HG02938 (cell line): ENCODE data around the gene PIK3CB.
A peak's percentile ranks its signal among the peaks of the same experiment; 100 is the strongest.
"Not testable (repeated sequence)": the region's sequence is repeated elsewhere in the genome, so short reads cannot be mapped to it uniquely, and the experiment has no call there.

ENCODE experiments used
- ATAC-seq: cut with Tn5 transposase; IDR thresholded peaks from one replicate; pipeline ENCODE4 v1.9.1; 2021; ENCODE audit warnings: mild to moderate bottlenecking, moderate library complexity; ENCODE audit not compliant: unreplicated experiment

PIK3CB gene

DNA sequence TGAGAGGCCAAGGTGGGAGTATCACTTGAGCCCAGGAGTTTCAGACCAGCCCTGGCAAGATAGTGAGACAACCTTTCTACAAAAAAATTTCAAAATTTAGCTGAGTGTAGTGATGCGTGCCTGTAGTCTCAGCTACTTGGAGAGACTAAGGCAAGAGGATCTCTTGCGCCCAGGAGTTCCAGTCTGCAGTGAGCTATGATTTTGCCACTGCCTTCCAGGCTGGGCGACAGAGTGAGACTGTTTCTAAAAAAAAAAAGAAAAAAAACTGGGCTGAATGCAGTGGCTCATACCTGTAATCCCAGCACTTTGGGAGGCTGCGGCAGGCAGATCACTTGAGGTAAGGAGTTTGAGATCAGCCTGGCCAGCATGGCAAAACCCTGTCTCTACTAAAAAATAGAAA lies 14.0 kb upstream of the PIK3CB start:
- ATAC-seq, result no peak

DNA sequence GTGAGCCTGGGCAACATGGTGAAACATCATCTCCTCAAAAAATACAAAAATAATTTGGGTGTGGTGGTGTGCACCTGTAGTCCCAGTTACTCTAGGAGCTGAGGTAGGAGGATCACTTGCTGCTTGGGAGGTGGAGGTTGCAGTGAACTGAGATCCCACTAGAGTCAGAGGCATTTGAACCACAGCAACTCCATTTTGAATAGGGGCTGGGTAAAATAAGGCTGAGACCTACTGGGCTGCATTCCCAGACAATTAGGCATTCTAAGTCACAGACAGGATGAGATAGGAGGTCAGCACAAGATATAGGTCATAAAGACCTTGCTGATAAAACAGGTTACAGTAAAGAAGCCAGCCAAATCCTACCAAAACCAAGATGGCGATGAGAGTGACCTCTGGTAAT lies 12.1 kb upstream of the PIK3CB start:
- ATAC-seq, result not testable (repeated sequence)

DNA sequence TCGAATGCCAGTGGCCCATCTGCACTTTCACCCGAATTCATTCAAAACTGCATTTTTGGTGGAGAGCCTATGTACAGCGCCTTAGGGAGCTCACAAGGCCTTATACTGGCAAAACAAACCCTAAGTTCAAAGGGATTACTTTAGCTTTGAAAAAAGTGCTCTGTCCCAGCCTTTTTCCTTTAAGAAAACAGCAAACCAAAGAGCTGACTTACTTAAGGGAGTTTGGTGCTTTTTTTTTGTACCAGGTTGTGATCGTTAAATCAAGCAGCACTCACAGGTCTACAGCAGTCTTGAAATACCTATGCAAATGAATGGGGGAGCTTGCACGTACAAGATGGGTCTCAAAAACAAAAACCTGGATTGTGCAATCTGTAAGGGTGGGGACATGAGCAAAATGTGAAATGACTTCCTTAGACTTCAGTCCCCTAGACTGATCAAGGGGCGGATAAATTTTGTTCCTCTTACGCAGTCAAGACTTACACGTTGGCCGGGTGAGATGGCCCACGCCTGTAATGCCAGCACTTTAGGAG lies 11.6 kb upstream of the PIK3CB start:
- ATAC-seq, result no peak

DNA sequence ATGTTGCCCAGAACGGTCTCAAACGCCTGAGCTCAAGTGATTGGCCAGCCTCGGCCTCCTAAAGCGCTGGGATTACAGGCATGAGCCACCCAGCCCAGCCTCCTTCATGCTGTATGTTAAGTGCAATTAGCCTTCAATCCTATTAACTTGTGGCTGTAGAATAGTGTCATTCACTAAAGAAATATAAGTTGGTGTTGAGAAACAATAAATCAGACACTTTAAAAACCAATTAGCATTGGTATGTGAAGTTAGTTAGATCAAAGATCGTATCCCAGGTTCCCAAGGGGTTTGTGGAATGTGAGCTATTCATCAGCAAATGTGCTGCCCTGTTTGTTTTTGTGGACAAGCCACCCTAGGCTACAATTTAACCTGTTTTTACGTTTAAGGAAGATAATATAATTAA lies 11.0 kb upstream of the PIK3CB start:
- no peak for ATAC-seq

DNA sequence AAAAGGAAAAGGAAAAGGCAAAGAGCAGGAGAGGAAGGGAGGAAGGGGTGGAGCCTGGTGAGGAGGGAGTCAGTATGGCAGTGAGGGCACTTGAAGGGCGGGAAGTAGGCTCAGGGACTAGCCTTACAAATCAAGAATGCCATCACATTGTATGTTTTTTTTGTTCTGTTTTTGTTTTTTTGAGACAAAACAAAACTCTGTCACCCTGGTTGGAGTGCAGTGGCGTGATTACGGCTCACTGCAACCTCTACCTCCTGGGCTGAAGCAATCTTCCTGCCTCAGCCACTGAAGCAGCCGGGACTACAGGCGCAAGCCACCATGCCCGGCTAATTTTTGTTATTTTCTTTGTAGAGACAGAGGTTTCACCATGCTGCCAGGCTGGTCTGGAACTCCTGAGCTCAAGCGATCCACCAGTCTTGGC lies 10.5 kb upstream of the PIK3CB start:
- ATAC-seq, result no peak

DNA sequence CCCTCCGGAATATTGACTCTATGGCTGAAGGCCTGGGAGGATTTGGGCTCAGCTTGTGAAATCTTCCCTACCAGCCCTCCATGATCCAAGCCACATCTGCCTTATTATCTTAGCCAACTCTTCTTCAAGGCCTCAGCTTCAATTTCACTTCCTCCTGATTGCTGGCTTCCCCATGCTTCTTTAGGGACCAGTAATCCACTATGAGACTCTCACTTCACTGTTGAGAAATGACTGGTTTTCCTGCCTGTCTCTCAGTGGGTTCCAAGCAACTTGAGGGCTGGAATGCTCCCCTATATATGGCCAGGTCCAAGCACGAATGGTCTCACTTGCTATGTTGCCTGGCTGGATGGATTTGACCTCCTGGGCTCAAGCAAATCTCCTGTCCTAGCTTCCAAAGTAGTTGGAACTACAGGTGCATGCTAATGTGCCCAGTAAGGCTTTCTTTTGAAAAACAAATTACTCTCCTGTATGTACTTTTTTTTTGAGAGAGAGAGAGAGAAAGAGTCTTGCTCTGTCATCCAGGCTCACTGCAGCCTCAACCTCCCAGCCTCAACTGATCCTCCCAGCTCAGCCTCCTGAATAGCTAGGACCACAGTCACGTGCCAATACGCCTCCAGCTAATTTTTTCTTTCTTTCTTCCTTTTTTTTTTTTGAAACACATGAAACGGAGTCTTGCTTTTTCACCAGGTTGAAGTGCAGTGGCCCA lies 7.9 kb upstream of the PIK3CB start:
- ATAC-seq, result no peak

DNA sequence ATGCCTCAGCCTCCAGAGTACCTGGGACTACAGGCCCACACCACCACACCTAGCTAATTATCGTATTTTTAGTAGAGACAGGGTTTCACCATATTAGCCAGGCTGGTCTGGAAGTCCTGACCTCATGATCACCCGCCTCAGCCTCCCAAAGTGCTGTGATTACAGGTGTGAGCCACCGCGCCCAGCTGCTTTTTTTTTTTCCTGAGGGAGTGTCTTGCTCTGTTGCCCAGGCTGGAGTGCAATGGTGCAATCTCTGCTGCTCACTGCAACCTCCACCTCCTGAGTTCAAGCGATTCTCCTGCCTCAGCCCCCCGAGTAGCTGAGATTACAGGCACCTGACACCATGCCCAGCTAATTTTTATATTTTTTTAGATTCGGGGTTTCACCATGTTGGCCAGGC lies 3.7 kb upstream of the PIK3CB start:
- not testable (repeated sequence) for ATAC-seq

DNA sequence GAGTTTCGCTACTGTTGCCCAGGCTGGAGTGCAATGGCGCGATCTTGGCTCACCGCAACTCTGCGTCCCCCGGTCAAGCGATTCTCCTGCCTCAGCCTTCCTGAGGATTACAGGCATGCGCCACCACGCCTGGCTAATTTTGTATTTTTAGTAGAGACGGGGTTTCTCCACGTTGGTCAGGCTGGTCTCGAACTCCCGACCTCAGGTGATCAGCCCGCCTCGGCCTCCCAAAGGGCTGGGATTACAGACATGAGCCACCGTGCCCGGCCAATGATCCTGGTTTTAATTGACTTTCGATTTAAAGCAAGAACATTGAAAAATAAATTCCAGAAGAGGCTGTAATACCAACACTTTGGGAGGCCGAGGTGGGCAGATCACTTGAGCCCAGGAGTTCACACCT lies 1.1 kb upstream of the PIK3CB start:
- not testable (repeated sequence) for ATAC-seq

DNA sequence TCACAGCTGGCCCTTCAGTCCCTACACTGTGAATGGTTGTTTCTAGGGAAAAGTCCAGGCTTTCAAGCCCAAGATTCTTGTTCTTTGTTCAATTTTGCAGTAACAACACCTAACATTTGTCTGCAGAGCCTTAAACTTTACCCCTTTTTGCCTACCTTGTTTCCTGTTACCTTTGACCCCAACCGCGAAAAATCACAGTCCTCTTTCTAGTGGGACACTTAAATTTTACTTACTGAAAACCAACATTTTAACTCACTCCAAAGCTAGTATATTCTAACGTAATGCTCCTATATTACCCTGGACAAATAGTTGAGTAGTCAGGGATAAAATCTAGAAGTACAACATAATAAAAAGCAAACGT lies 649 bp upstream of the PIK3CB start:
- peak; percentile 13 for ATAC-seq

DNA sequence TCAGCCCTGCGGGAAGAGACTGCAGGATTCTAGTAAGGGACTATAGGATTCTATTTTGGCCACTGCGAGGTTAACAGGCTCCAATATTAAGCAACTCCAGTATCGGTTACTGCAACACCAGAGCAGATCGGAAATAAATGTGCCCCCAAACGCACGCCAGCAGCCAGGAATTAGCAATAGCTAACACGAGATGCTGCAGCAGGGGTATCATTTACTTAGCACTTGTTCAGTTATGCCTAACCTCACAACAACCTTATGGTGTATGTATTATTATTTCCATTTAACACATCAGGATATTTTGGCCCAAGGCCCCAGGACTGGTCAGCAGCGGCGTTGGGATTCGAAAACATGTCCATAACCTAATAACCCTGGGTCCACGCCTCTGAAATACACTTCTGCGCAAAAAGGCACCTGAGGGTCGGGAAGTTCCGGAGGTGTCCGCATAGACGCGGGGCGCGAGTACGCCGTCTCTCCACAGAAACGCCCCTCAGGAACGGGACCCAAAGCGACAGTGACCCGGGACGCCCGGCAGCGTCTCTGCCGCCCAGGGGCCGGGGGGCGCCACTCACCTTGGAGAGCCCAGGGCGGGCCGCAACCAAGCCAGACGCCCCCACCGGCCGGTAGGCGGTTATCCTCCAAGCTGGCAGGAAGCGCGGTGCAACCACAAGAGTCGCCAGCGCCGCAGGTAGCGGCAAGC lies 681 bp downstream of the PIK3CB start:
- ATAC-seq, result peak; percentile 39

DNA sequence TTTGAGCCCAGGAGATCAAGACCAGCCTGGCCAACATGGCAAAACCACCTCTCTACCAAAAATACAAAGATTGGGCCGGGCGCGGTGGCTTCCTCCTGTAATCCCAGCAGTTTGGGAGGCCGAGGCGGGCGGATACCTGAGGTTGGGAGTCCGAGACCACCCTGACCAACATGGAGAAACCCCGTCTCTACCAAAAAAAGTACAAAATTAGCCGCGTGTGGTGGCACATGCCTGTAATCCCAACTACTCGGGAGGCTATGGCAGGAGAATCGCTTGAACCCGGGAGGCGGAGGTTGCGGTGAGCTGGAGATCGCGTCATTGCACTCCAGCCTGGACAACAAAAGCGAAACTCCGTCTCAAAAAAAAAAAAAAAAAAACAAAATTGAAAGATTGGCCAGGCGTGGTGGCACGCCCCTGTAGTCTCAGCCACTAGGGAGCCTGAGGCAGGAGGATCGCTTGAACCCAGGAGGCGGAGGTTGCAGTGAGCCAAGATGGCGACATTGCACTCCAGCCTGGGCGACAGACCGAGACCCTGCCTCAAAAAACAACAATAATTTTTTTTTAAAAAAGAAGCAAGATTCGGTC lies 2.2 kb downstream of the PIK3CB start:
- ATAC-seq, result not testable (repeated sequence)

DNA sequence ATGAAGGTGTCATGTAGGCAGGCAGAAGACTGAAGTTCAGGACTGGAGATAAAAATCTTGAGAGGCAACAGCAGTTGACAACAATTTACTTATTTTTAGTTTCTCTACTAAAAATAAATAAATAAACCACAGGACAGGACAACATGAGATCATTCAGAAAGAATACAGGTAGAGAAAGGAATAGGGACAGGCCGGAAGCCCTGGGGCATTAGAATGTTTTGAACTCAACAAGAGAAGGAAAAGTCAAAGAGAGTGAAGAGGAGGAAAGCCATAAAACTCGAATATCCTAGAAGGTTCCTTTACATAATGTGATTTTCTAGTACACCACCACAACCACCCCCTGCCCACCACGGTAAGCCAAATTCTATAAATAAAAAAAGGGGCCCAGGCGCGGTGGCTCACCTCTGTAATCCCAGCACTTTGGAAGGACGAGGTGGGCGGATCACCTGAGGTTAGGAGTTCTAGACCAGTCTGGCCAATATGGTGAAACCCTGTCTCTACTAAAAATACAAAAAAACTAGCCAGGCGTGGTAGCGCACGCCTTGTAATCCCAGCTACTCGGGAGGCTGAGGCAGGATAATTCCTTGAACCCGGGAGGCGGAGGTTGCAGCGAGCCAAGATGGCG lies 4.7 kb downstream of the PIK3CB start:
- ATAC-seq, result no peak

DNA sequence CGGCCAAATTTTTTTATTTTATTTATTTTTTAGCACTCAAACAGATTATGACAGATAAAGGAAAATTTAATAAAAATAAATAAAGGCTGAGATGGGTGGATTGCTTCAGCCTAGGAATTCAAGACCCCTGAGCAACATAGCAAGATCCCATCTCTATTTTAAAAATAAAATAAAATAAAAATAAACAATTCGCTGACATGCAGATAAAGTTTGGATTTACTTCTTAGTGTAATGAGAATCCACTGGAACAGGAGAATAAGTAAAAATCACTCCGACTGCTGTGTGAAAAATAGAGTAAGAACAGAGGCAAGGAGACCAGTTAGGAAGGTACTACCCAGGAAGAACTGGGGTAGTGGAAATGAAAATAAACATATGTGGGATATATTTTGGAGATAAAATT lies 5.6 kb downstream of the PIK3CB start:
- no peak for ATAC-seq

DNA sequence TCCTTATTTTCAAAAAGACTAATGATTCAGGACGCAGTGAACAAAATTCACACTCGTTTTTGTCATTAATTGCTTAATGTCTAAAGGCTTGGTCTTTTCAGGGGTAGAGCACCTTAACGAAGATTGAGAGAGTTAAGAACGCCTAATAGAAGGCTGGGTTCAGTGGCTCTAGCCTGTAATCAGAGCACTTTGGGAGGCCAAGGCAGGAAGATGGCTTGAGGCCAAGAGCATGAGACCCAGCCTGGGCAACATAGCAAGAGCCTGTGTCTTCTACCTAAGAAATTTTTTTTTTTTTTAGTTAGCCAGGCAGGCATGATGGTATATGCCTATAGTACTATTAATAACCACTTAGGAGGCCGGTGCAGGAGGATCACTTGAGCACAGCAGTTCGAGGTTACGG lies 7.5 kb downstream of the PIK3CB start:
- no peak for ATAC-seq

DNA sequence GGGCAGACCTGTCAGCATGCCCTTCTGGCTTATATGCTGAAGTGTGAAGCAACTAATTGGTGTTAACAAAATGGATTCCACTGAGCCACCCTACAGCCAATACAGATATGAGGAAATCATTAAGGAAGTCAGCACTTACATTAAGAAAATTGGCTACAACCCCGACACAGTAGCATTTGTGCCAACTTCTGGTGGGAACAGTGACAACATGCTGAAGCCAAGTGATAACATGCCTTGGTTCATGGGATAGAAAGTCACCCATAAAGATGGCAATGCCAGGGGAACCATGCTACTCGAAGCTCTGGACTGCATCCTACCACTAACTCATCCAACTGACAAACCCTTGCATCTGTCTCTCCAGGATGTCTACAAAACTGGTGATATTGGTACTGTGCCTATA lies 9.4 kb downstream of the PIK3CB start:
- ATAC-seq, result no peak

DNA sequence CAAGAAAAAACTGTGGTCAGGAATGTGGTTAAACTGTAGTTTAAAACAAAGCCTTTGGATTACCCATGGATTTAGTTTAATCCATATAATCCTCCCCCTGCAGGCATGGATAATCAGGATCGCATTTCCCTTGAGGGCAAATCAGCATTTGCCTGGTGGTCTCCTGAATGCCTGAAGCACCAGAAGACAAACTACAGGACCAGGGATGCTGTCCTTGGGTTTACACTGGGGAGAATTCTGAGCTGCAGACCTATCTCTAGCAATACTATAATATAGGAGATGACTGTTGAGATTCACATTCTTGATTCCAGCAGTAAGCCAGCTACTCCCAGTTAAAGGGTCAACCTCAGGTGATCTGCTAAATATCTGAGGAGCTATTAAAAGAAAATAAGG lies 10.6 kb downstream of the PIK3CB start:
- ATAC-seq, result no peak

DNA sequence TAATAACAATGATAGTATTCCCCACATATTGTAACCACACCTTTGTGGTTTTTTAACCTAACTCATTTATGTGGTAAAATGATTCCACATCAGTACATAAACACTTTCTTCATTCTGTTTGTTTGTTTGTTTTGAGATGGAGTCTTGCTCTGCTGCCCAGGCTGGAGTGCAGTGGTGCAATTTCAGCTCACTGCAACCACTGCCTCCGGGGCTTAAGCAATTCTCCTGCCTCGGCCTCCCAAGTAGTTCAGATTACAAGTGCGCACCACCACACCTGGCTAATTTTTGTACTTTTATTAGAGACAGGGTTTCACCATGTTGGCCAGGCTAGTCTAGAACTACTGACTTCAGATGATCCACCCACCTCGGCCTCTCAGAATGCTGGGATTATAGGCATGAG lies 14.3 kb downstream of the PIK3CB start:
- ATAC-seq, result not testable (repeated sequence)

DNA sequence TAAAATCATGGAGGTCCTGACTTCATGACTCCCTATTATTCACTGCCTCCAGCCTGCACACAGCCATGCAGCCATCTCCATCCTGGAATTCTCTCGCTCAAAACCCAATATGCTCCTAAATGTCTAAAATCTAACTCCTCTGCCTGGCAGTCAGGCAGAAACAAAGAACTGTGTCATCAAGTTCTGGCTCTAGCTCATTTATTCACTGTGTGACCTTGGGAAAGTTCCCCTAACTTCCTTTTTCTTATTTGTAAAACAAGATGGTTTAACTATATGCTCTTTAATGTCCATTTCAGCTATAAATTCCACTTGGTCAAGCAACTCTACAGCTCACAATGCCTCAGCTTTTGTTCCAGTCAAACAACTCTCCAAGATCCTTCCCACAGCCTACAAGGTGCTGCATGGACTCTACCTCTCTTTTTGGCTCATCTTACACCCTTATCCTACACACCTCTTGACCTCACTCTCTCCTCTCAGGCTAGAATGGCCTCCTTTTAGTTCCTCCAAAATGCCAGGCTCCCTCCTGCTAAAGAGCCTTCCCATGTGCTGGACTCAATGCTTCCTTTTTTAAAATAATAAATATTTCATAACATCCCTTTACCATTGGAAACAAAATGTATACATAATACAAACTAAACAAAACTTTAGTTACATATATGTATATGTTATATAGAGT lies 16.4 kb downstream of the PIK3CB start:
- ATAC-seq, result no peak

DNA sequence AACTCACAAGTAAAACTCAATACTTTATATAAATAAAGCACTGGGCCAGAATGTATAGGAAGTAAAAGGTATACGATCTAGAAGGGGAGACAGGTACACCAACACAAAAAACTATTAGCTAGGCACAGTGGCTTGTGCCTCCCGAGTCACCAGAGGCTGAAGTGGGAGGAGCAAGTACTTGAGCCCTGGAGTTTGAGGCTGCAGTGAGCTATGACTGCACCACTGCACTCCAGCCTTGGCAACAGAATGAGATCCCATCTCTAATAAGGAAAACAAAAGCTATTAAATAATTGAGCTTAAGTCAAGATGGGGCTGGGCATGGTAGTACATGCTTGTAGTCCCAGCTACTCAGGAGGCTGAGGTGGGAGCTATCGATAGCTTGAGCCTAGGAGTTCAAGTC lies 17.0 kb downstream of the PIK3CB start:
- ATAC-seq, result no peak

DNA sequence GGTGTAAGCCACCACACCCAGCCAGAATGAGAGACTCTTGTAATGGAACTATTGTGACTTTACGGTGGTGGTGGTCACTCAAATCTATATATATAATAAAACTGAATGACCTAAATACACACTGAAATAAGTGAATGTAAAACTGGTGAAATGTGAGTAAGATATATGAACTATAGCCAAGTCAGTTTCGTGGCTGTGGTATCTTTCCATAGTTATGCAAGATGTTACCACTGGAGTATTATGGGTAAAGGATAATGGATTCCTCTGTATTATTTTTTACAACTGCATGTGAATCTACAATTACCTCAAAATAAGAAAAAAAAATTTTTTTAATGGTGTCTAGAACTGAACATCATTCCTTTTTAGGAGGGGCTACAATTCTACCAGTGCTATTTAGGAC lies 21.9 kb downstream of the PIK3CB start:
- no peak for ATAC-seq
